ENCODE results near the gene ARVCF. TPM values are rescaled to one million over a fixed set of nuclear protein-coding genes. Genes with fewer than 3 reads are reported as not detected.

Gene ARVCF
- total RNA-seq, 4 donors from 2014 or later, result 6.5 to 20.0 (median 9.3) TPM

DNA sequence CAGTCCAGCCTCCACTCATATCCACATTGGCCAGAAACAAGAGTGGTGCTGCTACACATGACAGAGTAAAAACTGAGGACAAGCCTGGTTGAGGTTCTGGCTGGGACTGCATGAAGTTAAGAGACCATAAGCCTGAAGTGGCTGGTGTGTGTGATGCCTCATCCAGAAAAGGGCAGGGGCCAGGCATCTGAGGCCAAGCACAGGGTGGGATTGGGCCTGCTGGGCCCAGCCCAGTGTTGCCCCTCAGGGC is 25.3 kb downstream of the ARVCF start:
- TF ChIP-seq, protein P1, sequence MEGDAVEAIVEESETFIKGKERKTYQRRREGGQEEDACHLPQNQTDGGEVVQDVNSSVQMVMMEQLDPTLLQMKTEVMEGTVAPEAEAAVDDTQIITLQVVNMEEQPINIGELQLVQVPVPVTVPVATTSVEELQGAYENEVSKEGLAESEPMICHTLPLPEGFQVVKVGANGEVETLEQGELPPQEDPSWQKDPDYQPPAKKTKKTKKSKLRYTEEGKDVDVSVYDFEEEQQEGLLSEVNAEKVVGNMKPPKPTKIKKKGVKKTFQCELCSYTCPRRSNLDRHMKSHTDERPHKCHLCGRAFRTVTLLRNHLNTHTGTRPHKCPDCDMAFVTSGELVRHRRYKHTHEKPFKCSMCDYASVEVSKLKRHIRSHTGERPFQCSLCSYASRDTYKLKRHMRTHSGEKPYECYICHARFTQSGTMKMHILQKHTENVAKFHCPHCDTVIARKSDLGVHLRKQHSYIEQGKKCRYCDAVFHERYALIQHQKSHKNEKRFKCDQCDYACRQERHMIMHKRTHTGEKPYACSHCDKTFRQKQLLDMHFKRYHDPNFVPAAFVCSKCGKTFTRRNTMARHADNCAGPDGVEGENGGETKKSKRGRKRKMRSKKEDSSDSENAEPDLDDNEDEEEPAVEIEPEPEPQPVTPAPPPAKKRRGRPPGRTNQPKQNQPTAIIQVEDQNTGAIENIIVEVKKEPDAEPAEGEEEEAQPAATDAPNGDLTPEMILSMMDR (IDR thresholded peaks at IDR 0.05), result no peak
- DNase-seq (ENCODE audit: low spot score) (no peak), ATAC-seq (ENCODE audit: low FRiP score) (no peak)

DNA sequence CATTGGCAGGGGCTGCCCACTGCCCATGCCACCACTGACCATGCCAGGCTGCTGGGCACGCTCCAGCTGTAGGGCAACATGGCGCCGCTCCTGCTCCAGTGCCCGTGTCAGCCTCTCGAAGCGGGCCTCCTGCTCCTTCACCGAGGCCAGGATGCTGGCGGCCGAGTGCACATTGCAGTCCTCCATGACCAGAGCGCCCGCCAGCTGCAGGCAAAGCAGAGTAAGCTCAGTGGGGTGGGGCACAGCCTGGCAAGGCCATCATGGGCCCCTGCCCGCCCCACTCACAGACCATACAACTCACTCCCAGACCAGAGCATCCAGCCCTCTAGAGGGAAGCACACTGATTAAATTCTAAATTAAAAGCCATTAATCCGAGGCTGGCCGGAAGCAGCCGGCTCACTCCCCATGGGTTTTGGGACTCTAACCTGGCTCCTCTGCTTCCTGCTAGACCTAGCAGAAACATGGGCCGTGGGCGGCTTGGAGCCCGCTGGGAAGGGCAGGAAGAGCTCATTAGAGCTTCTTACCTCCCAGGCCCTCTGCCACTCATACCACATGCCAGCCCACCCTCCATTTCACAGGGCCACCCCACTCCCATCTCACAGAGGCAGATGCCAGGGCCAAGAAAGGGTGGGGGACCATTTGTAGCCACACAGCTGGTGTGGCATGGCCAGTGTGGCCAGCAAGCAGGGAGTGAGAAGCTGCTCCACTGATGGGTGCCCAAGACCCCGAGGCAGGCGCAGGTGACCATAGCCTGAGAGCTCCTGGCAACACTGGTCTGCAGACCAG is 25.8 kb downstream of the ARVCF start:
- TF ChIP-seq, protein P1 (IDR thresholded peaks at IDR 0.05), result no peak

DNA sequence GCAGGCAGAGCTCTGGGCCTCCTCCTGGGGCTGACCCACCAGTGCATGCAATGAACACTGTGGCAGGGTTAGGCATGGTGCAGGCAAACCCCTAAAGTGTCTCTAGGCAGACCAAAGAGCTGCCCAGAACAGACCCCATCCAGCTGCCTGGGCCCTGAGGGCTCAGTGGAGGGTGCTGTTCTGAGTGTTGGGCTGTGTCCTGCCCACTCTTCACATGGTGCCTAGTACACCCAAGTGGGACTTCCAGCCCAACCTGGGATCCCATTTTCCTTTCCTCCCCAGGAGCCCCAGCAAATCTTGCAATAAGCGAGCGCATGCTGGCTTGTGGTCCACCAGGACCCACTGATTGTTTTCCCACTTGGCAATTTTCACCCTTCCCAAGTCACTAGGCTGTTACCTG is 26.4 kb downstream of the ARVCF start:
- no peak for DNase-seq (ENCODE audit: low spot score)

More for the DNA sequence above, 25.8 kb downstream of the ARVCF start:
- DNase-seq (ENCODE audit: low spot score) (no peak), ATAC-seq (ENCODE audit: low FRiP score) (no peak)

DNA sequence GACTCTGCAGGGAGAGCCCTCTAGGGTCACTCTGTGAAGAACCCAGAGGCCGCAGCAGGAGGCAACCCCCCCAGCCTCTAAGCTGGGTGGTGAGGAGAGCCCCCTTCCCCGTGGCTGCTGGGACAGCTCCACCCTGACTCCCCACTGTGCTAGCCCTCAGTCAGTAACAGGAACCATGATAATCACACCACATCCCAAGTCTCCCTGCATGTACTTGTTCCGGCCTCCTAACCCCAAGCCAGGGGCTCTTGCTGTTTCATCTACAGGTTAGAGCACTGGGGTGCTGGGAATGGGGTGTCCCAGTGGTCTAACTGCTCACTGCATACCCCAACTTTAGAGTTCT is 26.9 kb downstream of the ARVCF start:
- ATAC-seq (ENCODE audit: low FRiP score) (no peak), DNase-seq (ENCODE audit: low spot score) (no peak)
- TF ChIP-seq, protein P1 (IDR thresholded peaks at IDR 0.05), result no peak

More for the DNA sequence above, 26.4 kb downstream of the ARVCF start:
- ATAC-seq (ENCODE audit: low FRiP score), result no peak
- TF ChIP-seq, protein P1 (IDR thresholded peaks at IDR 0.05), result no peak

DNA sequence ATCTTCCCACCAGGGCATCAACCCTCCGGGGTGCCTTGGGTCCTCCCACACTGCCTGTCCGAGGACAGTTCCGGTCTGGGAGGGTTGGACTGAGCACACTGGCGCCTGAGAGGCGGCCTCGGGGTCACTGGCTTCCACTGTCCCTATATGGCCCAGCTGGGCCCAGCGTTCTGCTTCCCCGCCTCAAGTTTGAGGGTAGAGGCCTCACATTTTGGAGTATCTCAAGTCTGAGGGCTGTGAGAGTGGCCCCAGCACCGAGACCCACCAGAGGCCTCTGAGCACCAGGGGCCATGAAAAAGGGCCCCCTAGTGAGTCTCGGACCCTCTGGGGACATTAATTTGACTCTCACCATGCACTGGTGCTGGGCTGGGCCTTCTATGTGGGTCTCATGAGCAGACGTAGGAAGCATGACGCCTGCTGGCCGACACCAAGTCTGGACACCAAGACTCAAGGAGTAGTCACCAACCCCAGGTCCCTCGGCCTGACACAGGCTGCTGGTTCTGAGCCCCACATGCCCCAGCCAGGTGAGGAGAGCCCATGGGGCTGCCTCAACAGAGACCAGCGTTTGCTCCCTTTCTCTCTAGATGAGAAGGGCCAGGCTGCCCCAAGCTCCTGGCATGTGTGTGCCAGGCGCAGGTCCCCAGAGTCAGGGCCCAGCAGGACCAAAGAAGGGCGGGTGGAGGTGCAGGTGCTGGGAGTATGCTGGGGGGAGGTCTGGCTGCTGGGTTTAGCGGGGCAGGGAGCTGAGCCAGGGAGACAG is 27.5 kb downstream of the ARVCF start:
- ATAC-seq (ENCODE audit: low FRiP score) (no peak), DNase-seq (ENCODE audit: low spot score) (no peak)
- TF ChIP-seq, protein P1 (IDR thresholded peaks at IDR 0.05), result no peak

DNA sequence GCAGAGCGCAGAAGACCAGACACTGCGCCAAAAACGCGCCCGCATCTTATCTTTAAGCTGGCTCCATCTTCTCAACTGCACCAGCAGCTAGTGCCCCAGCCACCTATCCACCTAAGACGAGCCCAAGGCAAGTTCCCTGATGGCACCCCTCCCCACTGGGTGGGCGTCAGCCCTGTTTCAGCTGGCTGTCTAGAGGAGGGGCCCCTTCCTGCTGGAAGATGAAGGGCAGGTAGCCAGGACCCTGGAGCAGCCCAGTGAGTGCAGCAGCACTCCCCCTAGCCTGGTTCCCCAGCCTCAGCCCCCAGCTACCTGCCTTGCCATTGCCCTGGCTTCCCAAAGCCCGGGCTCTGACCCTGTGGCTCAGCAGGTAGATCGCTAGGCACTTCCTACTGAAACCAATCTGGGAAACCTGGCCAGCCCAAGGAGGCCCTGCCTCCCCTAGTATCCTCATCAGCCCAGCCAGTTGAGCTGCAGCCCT is 28.3 kb downstream of the ARVCF start:
- DNase-seq (ENCODE audit: low spot score), result no peak
- no peak for ATAC-seq (ENCODE audit: low FRiP score)
- TF ChIP-seq, protein P1 (IDR thresholded peaks at IDR 0.05), result no peak
